Mesothelial cell of epicardium (in vitro differentiated cells): ENCODE measurements around the gene IFNLR1. TPM values are rescaled to one million over a fixed set of nuclear protein-coding genes. Genes with fewer than 3 reads are reported as not detected.

Experiments used
- DNase-seq, 2 experiments: peaks; one replicate each; pipeline ENCODE4 v3.0.0; 2021; ENCODE audit warnings: low spot score in 2 of 2; ENCODE audit not compliant: unreplicated experiment in 2 of 2
- H3K27ac Mint-ChIP-seq: 2 replicates; pipeline ENCODE4 v1.8.0; 2021; ENCODE audit warnings: mixed read lengths
- H3K27me3 Mint-ChIP-seq: 2 replicates; pipeline ENCODE4 v1.8.0; 2021; ENCODE audit warnings: low read depth, mixed read lengths
- H3K36me3 Mint-ChIP-seq: 2 replicates; pipeline ENCODE4 v1.8.0; 2021; ENCODE audit warnings: mixed read lengths
- H3K4me1 Mint-ChIP-seq: 2 replicates; pipeline ENCODE4 v1.8.0; 2021; ENCODE audit warnings: mixed read lengths
- H3K4me3 Mint-ChIP-seq: 2 replicates; pipeline ENCODE4 v1.8.0; 2021; ENCODE audit warnings: mild to moderate bottlenecking, moderate library complexity, mixed read lengths
- H3K9me3 Mint-ChIP-seq: 2 replicates; pipeline ENCODE4 v1.8.0; 2021; ENCODE audit warnings: mixed read lengths
- total RNA-seq: library from RNA; stranded (reverse); gene quantifications from 3 replicates; pipeline ENCODE4 v1.2.1, GENCODE V29; 2021
- TF ChIP-seq, protein P1 (sequence below): fragments of 200-600 bp; sonication (generic); IDR thresholded peaks from one replicate; pipeline ENCODE4 v1.5.0; 2021; ENCODE audit warnings: antibody characterized with exemption; ENCODE audit not compliant: unreplicated experiment

The IFNLR1 gene
- total RNA-seq = 12.1 to 13.0 TPM (median 12.1 TPM) in 3 replicates

DNA sequence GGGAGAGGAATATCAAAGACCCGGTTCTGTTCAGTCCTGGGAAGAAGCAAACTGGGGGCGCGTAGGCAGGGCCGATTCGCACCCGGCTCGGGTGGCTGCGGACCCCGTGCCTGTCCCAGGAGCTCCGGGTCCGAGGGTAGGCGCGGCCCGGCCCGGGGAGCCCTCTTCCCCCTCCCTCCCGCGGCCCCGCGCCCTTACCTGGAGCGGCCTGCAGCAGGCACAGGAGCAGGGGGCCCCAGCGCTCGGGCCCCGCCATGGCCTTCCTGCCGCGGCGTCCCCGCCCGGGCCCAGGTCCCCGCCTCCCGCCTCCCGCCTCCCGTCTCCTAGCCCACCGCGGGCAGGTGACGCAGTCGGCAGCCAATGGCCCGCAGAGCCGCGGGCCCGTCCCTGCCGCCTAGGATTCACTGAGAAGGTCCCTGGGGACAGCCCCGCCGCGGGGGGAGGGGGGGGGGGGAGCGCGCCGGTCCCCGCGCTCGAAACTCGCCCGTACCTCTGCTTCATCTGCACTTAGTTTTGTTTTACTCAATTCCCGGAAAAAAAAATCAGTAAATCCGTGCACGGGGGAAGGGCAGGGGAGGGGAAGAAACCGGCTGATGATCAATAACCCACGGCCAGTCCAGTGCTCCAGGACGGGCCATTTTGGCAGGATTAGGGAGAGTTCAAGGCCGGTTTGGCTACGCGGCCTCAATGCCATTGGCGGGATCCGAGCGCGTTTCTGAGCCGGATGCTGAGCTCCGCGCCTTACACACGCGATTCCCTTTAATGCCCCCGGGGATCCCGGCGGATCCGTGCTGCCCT lies at the start of gene IFNLR1:
TSS of gene IFNLR1 (minus strand) at position 297 of the 798 bp plus-strand sequence. CDS start at position 256, 41 bp downstream.
- H3K27ac Mint-ChIP-seq = peak within 1 kb of the TSS; percentile 89
- H3K27me3 Mint-ChIP-seq = peaks cover 22% of the 10 kb centered on the region
- H3K4me1 Mint-ChIP-seq = peaks cover 11% of the 10 kb centered on the region
- DNase-seq = peak; percentile 47 to 64
- H3K36me3 Mint-ChIP-seq = no peaks in the 10 kb centered on the region
- TF ChIP-seq, protein P1, sequence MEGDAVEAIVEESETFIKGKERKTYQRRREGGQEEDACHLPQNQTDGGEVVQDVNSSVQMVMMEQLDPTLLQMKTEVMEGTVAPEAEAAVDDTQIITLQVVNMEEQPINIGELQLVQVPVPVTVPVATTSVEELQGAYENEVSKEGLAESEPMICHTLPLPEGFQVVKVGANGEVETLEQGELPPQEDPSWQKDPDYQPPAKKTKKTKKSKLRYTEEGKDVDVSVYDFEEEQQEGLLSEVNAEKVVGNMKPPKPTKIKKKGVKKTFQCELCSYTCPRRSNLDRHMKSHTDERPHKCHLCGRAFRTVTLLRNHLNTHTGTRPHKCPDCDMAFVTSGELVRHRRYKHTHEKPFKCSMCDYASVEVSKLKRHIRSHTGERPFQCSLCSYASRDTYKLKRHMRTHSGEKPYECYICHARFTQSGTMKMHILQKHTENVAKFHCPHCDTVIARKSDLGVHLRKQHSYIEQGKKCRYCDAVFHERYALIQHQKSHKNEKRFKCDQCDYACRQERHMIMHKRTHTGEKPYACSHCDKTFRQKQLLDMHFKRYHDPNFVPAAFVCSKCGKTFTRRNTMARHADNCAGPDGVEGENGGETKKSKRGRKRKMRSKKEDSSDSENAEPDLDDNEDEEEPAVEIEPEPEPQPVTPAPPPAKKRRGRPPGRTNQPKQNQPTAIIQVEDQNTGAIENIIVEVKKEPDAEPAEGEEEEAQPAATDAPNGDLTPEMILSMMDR = no peak
- H3K4me3 Mint-ChIP-seq = peak within 1 kb of the TSS; percentile 80
- H3K9me3 Mint-ChIP-seq = no peaks in the 10 kb centered on the region

DNA sequence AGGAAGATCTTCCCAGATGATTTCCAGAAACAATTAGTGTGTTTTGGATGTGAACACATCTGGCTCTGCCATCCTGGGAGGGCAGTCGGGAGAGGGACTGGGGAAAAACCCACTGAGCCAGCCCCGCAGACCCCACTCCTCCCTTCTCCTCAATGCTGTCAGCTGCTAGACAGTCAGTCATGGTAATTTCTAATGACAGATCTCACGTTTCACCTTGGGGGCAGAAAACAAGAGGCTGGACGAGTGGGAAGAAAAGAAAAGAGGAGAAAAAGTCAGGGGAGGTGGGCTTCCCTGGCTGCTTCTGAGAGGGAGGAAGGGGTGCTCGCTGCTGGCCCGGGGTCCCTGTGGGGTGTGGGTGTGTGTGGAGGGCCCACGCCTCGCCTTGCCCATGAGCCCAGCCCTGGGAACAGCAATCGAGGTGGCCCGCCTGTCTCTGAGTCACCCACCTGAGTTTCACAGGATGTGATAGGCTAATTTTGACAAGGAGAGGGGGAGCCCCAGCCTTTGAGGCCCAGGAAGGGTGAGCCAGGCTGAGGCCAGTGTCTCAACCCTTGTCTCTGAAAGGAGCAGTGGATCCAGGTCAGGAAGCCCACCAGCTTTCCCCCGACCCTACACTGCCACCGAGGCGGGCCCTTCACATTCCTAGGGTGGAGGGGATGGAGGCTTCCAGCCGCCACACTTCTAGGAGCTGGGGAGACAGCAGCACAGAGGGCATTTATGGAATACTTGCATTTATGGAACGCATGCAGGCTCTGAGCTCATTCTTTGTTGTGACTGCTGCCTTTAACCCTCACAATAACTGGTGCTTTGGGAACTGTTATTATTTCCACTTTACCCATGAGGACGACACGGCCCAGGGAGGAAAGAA lies 49.1 kb upstream of the IFNLR1 start:
- H3K4me3 Mint-ChIP-seq = no peak overlapping the region
- H3K9me3 Mint-ChIP-seq = peaks cover 3% of the 10 kb centered on the region
- peak in 1 of 2 experiments; percentile 38 for DNase-seq
- no peaks in the 10 kb centered on the region for H3K36me3 Mint-ChIP-seq
- peak overlapping the region; percentile 90 for H3K27ac Mint-ChIP-seq
- TF ChIP-seq, protein P1 = no peak
- H3K27me3 Mint-ChIP-seq = no peaks in the 10 kb centered on the region
- H3K4me1 Mint-ChIP-seq = peaks cover 15% of the 10 kb centered on the region

DNA sequence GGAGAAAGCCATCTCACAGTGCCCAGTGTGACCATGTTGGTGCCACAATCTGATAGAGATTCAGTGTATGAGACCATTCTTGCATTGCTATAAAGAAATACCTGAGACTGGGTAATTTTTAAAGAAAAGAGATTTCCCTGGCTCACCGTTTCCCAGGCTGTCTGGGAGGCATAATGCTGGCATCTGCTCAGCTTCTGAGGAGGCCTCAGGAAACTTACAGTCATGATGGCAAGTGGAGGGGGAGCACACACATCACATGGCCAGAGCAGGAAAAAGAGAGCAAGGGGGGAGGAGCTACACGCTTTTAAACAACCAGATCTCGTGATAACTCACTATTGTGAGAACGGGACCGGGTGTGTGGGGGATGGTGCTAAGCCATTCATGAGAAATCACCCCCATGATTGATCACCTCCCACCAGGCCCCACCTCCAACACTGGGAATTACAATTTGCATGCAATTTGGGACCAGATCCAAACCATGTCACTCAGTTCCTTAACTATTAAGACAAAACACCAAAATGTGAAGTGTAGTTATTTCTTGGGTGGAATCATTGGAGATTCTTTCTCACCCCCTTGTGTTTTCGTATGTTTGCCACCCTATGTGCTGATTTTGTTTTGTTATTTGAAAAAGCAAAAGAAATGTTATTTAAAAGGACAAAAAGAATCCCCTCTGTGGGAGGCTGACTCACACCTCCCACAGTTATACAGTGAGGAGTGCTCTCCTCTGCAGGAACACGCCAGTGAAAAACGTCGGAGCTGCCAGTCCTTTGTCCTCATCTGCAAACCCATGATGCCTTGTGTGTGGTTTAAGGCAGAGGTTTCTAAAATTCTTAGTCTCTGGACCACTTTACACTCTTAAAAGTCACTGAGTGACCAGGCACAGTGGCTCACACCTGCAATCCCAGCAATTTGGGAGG lies 46.9 kb upstream of the IFNLR1 start:
- Mint-ChIP-seq H3K4me3 (no peak overlapping the region), H3K9me3 (peaks cover 3% of the 10 kb centered on the region), H3K4me1 (peaks cover 15% of the 10 kb centered on the region), H3K27ac (no peak overlapping the region), H3K27me3 (no peaks in the 10 kb centered on the region), H3K36me3 (no peaks in the 10 kb centered on the region)
- no peak for DNase-seq
- TF ChIP-seq, protein P1 = no peak

DNA sequence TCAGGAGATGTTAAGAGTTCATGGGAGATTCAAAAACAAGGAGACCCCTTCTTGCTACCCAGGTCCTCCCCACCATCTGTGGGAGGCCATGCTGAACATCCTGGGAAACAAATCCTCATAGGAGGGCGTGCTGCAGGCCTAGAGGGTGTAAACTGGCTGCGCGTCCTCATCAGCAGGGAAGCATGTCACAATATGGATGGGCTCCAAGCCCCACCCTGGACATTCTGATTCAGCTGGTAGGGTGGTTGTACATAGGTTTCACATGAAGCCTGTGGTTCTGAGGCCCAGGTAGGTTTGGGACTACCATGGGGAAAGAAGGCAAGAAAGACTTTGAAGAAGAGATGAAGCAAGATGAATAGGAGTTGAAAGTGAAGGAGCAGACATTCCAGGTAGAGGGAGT lies 44.6 kb upstream of the IFNLR1 start:
- TF ChIP-seq, protein P1 = no peak
- no peak overlapping the region for H3K4me3 Mint-ChIP-seq
- H3K27ac Mint-ChIP-seq = no peak overlapping the region
- peaks cover 3% of the 10 kb centered on the region for H3K9me3 Mint-ChIP-seq
- H3K36me3 Mint-ChIP-seq = no peaks in the 10 kb centered on the region
- no peaks in the 10 kb centered on the region for H3K27me3 Mint-ChIP-seq
- DNase-seq = no peak
- H3K4me1 Mint-ChIP-seq = peaks cover 12% of the 10 kb centered on the region

DNA sequence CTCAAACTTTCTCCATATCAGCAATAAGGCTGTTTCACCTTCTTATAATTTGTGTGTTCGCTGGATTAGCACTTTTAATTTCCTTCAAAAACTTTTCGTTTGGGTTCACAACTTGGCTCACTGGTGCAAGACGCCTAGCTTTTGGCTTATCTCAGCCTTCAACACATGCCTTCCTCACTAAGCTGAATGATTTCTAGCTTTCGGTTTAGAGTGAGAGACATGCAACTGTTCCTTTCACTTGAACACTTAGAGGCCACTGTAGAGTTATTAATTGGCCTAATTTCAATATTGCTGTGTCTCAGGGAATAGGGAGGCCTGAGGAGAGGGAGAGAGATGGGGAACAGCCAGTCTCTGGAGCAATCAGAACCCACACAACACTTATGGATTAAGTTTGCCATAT lies 41.2 kb upstream of the IFNLR1 start:
- Mint-ChIP-seq H3K9me3 (no peaks in the 10 kb centered on the region), H3K27me3 (no peaks in the 10 kb centered on the region), H3K27ac (no peak overlapping the region), H3K4me3 (no peak overlapping the region), H3K36me3 (no peaks in the 10 kb centered on the region), H3K4me1 (no peaks in the 10 kb centered on the region)
- TF ChIP-seq, protein P1 = no peak
- no peak for DNase-seq
